ENCODE data around the gene FGB. TPM values are rescaled to one million over a fixed set of nuclear protein-coding genes. Genes with fewer than 3 reads are reported as not detected.

FGB gene
- total and polyA plus RNA-seq, 2 donors (not counting 1 experiment from before 2014, with no cell fraction given): not detected

DNA sequence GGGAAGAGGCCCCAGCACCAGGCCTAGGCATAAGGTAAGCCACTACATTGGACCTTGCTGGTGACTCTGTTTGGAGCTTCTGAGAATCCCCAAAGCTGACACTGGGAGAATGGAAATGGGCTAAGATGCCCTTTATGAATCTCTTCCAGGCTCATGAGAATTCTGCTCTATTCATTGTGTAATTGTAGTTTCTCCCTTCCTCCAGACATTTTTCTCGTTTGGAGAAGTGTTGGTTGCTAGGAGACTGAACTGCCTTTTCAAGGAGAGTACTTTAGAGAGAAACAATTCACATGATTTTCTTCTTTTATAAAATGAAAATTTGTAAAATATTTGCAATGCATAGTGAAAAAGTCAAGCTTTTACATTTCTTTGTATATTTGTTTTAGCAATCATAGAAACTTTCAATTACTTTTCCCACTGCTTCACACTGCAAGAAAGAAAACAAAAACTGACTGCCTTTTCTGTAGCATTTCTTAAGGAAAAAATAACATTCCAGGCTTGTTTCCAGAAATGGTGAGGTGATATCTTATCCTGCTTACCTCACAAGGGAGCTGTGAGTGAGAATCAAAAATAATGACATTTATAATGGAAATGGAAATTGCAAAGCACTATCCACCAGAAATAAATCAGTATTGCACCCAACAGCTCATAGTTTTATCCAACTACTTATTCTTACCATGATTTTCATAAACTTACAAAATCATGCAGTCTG lies 46.3 kb upstream of the FGB start:
- Mint-ChIP-seq H3K4me1 (peaks cover 9% of the 10 kb centered on the region), H3K4me3 (no peak overlapping the region), H3K27ac (no peak overlapping the region), H3K27me3 (peaks cover 49% of the 10 kb centered on the region), H3K9me3 (ENCODE audit: insufficient read depth) (no peaks in the 10 kb centered on the region)
- DNase-seq (no peak), ATAC-seq (ENCODE audit: low read depth) (no peak)
- H3K79me2 ChIP-seq (ENCODE audit: control insufficient read depth, insufficient read depth, low read length): no peaks in the 10 kb centered on the region
- H4K20me1 ChIP-seq (ENCODE audit: control insufficient read depth, insufficient read depth, low read length, poor library complexity, severe bottlenecking): no peaks in the 10 kb centered on the region
- H2AFZ ChIP-seq (ENCODE audit: insufficient read depth, low read depth, low read length, poor library complexity, severe bottlenecking): no peak overlapping the region
- H3K4me3 ChIP-seq (ENCODE audit: control extremely low read depth in 1 of 5, extremely low read depth in 1 of 5, insufficient read depth in 1 of 5, low read depth in 2 of 5, low read length in 4 of 5): no peak overlapping the region
- no CpG with 5 or more reads among the region's 1 CpG for WGBS (ENCODE audit: insufficient coverage)
- POLR2A ChIA-PET: no interaction called here
- H3K9me3 ChIP-seq (ENCODE audit: control extremely low read depth in 1 of 3, control insufficient read depth in 2 of 3, insufficient read depth in 1 of 3, low read length in 2 of 3): no peaks in the 10 kb centered on the region
- no peak overlapping the region for H3K4me2 ChIP-seq (replicated peaks; ENCODE audit: low read depth, low read length, poor library complexity, severe bottlenecking)
- CTCF ChIA-PET: interaction anchor here (2.4 kb wide), 1 partner anchor 10 kb away, joined by 9 read pairs; no protein-coding TSS in a partner anchor
- H3K36me3 ChIP-seq (replicated peaks in 1 of 2; ENCODE audit: control extremely low read depth in 1 of 2, control insufficient read depth in 1 of 2, extremely low read depth in 1 of 2, insufficient read depth in 2 of 2, low read length in 1 of 2): no peaks in the 10 kb centered on the region
- TF ChIP-seq, protein P1, sequence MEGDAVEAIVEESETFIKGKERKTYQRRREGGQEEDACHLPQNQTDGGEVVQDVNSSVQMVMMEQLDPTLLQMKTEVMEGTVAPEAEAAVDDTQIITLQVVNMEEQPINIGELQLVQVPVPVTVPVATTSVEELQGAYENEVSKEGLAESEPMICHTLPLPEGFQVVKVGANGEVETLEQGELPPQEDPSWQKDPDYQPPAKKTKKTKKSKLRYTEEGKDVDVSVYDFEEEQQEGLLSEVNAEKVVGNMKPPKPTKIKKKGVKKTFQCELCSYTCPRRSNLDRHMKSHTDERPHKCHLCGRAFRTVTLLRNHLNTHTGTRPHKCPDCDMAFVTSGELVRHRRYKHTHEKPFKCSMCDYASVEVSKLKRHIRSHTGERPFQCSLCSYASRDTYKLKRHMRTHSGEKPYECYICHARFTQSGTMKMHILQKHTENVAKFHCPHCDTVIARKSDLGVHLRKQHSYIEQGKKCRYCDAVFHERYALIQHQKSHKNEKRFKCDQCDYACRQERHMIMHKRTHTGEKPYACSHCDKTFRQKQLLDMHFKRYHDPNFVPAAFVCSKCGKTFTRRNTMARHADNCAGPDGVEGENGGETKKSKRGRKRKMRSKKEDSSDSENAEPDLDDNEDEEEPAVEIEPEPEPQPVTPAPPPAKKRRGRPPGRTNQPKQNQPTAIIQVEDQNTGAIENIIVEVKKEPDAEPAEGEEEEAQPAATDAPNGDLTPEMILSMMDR (IDR thresholded peaks at IDR 0.05): no peak
- no peak overlapping the region for H3K9ac ChIP-seq (ENCODE audit: low read length)
- intact Hi-C loops (cut with micrococcal nuclease): no loop called here
- peaks cover 0 to 9% of the 10 kb centered on the region in 2 donors for H3K4me1 ChIP-seq (ENCODE audit: control insufficient read depth in 2 of 2, insufficient read depth in 2 of 2, low read length in 2 of 2)
- no peak overlapping the region for H3K27ac ChIP-seq (ENCODE audit: low read length in 2 of 2)
- peaks cover 0 to 11% (median 5%) of the 10 kb centered on the region in 4 experiments for H3K27me3 ChIP-seq (replicated peaks in 1 of 4; ENCODE audit: control extremely low read depth in 1 of 4, control insufficient read depth in 3 of 4, insufficient read depth in 4 of 4, low read length in 3 of 4)

DNA sequence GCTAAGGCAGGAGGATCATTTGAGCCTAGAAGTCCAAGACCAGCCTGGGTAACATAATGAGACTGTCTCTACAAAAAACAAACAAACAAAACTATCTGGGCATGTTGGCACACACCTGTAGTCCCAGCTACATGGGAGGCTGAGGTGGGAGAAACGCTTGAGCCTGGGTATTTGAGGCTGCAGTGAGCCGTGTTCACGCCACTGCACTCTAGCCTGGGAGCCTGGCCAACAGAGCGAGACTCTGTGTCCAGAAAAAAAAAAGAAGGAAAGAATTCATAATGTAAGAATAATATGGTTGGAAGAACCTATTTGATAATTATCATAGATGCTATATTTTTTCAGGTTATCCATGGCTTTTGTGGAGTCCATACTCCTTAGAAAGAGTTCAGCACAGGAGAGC lies 45.2 kb upstream of the FGB start:
- H3K9me3 Mint-ChIP-seq (ENCODE audit: insufficient read depth): no peaks in the 10 kb centered on the region
- Histone ChIP-seq H3K9me3 (ENCODE audit: control extremely low read depth in 1 of 3, control insufficient read depth in 2 of 3, insufficient read depth in 1 of 3, low read length in 2 of 3) (no peaks in the 10 kb centered on the region), H3K9ac (ENCODE audit: low read length) (no peak overlapping the region), H3K4me2 (replicated peaks; ENCODE audit: low read depth, low read length, poor library complexity, severe bottlenecking) (no peak overlapping the region), H3K4me3 (ENCODE audit: control extremely low read depth in 1 of 5, extremely low read depth in 1 of 5, insufficient read depth in 1 of 5, low read depth in 2 of 5, low read length in 4 of 5) (no peak overlapping the region), H3K27ac (ENCODE audit: low read length in 2 of 2) (no peak overlapping the region), H3K27me3 (replicated peaks in 1 of 4; ENCODE audit: control extremely low read depth in 1 of 4, control insufficient read depth in 3 of 4, insufficient read depth in 4 of 4, low read length in 3 of 4) (peaks cover 0 to 11% (median 5%) of the 10 kb centered on the region in 4 experiments), H3K79me2 (ENCODE audit: control insufficient read depth, insufficient read depth, low read length) (no peaks in the 10 kb centered on the region), H3K36me3 (replicated peaks in 1 of 2; ENCODE audit: control extremely low read depth in 1 of 2, control insufficient read depth in 1 of 2, extremely low read depth in 1 of 2, insufficient read depth in 2 of 2, low read length in 1 of 2) (no peaks in the 10 kb centered on the region), H3K4me1 (ENCODE audit: control insufficient read depth in 2 of 2, insufficient read depth in 2 of 2, low read length in 2 of 2) (peaks cover 0 to 3% of the 10 kb centered on the region in 2 donors), H2AFZ (ENCODE audit: insufficient read depth, low read depth, low read length, poor library complexity, severe bottlenecking) (no peak overlapping the region), H4K20me1 (ENCODE audit: control insufficient read depth, insufficient read depth, low read length, poor library complexity, severe bottlenecking) (no peaks in the 10 kb centered on the region)
- TF ChIP-seq, protein P1 (IDR thresholded peaks at IDR 0.05): no peak
- ATAC-seq (ENCODE audit: low read depth): no peak
- ChIA-PET POLR2A (no interaction called here), CTCF (interaction anchor here (1.5 kb wide), 1 partner anchor 9 kb away, joined by 3 read pairs; no protein-coding TSS in a partner anchor)
- H3K27ac Mint-ChIP-seq: no peak overlapping the region
- WGBS (ENCODE audit: insufficient coverage): no CpG with 5 or more reads among the region's 4 CpGs
- DNase-seq: no peak
- peaks cover 53% of the 10 kb centered on the region for H3K27me3 Mint-ChIP-seq
- intact Hi-C loops (cut with micrococcal nuclease): no loop called here
- peaks cover 4% of the 10 kb centered on the region for H3K4me1 Mint-ChIP-seq
- H3K4me3 Mint-ChIP-seq: no peak overlapping the region
